Lower lobe of right lung (tissue), 2 donors: ENCODE results near the gene SORCS1. TPM values are rescaled to one million over a fixed set of nuclear protein-coding genes. Genes with fewer than 3 reads are reported as not detected.

Experiments used
- ATAC-seq, 2 donors: fragments of 200-7000 bp; cut with Tn5 transposase; one replicate each; pipeline ENCODE4 v1.9.1; 2020 to 2022; ENCODE audit warnings: mild to moderate bottlenecking in 2 of 2, moderate library complexity in 2 of 2
- DNase-seq: peaks from one replicate; pipeline ENCODE4 v3.0.0-alpha.2; 2020
- H3K27ac ChIP-seq: fragments of 200-600 bp; one replicate; pipeline ENCODE4 v1.8.0; 2022
- H3K27me3 ChIP-seq: fragments of 200-600 bp; one replicate; pipeline ENCODE4 v1.8.0; 2022; ENCODE audit warnings: low read depth
- H3K36me3 ChIP-seq: fragments of 200-600 bp; one replicate; pipeline ENCODE4 v1.8.0; 2022; ENCODE audit warnings: mild to moderate bottlenecking
- H3K4me1 ChIP-seq: fragments of 200-600 bp; one replicate; pipeline ENCODE4 v1.8.0; 2022
- H3K4me3 ChIP-seq: fragments of 200-600 bp; one replicate; pipeline ENCODE4 v1.8.0; 2022; ENCODE audit warnings: mild to moderate bottlenecking
- H3K9me3 ChIP-seq: fragments of 200-600 bp; one replicate; pipeline ENCODE4 v1.8.0; 2022
- intact Hi-C: fragments of 100-400 bp; cut with DNase I; formaldehyde crosslinking; loops from one replicate; pipeline ENCODE4 v1.11.0; 2022
- total RNA-seq: library from RNA; stranded (reverse); fragmentation: NEBNext Ultra II Directional; extraction: Animal tissue kit (Norgen Biotek cat#: 25700); gene quantifications from one replicate; pipeline ENCODE4 v1.2.1, GENCODE V29; 2021
- TF ChIP-seq, protein P1 (sequence below): fragments of 200-600 bp; IDR thresholded peaks from one replicate; pipeline ENCODE4 v1.8.0; 2022; ENCODE audit warnings: antibody characterized with exemption, mild to moderate bottlenecking
- donor health status: DM: no; HTN: yes; CAD: no; lungs with severe emphysema.

SORCS1 gene
- total RNA-seq, 1 donor from 2014 or later = 0.15 TPM

DNA sequence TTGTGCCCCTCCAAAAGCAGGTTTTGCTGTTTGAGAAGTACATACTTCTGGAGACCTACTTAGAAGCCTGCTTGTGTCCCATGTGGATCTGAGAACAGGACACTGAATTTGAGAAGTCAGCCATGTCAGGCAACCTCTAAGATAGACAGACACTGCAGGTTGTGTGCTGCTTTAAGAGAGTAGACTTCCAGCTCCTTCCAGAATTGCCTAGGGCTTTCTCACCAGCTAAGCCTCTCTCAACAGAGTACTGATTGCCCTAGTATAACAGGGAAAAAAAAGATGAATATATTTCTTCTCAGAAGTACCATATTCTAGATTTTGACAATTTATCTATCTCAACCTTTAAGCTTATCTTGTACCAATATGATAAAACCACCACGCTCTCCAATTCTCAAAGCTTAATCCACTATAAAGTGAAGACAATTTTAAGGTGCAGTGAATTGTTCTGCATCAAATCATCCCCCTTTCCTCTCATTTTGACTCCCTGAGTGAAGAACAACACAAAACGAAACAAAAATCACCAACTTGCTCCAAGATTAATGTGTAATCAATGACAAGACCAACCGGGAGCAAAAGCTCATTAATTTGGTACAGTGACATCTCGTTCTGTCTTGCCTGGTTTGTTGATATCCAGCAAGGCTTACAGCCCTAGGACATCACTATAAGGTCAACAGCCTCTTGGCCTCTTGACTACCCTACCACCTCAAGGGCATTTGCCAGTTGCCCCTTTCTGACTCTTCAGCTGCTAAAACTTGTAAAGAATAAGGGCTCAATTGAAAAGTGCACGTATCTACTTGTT is 214.6 kb downstream of the SORCS1 start:
- H3K27me3 ChIP-seq = no peaks in the 10 kb centered on the region
- intact Hi-C loops = no loop called here
- H3K4me1 ChIP-seq = no peaks in the 10 kb centered on the region
- H3K4me3 ChIP-seq = no peak overlapping the region
- no peak overlapping the region for H3K27ac ChIP-seq
- no peak for DNase-seq
- no peak for ATAC-seq
- no peaks in the 10 kb centered on the region for H3K9me3 ChIP-seq
- TF ChIP-seq, protein P1, sequence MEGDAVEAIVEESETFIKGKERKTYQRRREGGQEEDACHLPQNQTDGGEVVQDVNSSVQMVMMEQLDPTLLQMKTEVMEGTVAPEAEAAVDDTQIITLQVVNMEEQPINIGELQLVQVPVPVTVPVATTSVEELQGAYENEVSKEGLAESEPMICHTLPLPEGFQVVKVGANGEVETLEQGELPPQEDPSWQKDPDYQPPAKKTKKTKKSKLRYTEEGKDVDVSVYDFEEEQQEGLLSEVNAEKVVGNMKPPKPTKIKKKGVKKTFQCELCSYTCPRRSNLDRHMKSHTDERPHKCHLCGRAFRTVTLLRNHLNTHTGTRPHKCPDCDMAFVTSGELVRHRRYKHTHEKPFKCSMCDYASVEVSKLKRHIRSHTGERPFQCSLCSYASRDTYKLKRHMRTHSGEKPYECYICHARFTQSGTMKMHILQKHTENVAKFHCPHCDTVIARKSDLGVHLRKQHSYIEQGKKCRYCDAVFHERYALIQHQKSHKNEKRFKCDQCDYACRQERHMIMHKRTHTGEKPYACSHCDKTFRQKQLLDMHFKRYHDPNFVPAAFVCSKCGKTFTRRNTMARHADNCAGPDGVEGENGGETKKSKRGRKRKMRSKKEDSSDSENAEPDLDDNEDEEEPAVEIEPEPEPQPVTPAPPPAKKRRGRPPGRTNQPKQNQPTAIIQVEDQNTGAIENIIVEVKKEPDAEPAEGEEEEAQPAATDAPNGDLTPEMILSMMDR = no peak
- no peaks in the 10 kb centered on the region for H3K36me3 ChIP-seq

DNA sequence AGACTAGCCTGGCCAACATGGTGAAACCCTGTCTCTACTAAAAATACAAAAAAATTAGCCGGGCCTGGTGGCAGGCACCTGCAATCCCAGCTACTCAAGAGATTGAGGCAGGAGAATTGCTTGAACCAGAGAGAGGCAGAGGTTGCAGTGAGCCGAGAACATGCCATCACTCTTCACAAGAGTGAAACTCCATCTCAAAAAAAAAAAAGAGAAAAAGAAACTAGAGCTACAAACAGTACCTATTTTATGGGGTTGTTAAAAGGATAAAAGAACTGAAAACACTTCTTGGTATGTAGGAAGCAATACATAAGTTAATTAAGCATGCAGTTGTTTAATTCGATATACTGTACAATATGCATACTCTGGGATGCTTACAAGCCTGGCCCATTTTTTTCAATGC is 216.9 kb downstream of the SORCS1 start:
- no peak overlapping the region for H3K4me3 ChIP-seq
- ATAC-seq (no peak), DNase-seq (no peak)
- H3K27ac ChIP-seq = no peak overlapping the region
- intact Hi-C loops = no loop called here
- no peaks in the 10 kb centered on the region for H3K4me1 ChIP-seq
- TF ChIP-seq, protein P1 = no peak
- H3K36me3 ChIP-seq = no peaks in the 10 kb centered on the region
- no peaks in the 10 kb centered on the region for H3K9me3 ChIP-seq
- no peaks in the 10 kb centered on the region for H3K27me3 ChIP-seq

DNA sequence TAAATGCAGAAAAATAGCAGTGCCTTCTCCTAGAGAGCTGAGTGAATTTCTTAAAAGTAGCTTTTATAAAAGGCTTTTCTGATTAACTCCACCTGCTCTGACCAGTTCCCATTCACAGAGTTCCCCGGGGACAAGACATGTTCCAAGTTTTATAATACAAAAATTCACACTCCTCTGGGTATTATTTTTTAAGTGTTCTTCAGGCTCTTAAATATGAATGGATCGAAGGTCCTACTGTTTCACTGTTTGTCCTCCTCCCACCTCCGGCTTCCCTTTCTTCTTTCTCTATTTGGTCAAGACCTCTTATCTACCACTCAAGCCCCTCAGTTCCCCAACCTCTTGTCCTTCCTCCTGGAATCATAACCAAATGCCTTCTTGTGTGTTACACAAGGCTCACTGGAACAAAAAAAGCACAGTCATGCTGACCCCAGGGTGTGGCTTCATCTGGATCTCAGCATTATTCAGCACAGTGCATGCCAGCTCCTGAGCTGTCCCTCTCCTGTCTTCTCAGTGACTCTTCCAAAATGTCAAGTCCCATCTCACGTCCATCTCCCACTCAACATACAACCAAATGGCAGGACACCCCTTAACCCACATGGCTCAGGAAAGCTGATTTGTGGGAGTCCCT is 222.4 kb downstream of the SORCS1 start:
- Histone ChIP-seq H3K4me3 (no peak overlapping the region), H3K27me3 (no peaks in the 10 kb centered on the region), H3K9me3 (no peaks in the 10 kb centered on the region), H3K27ac (no peak overlapping the region), H3K4me1 (no peaks in the 10 kb centered on the region), H3K36me3 (no peaks in the 10 kb centered on the region)
- no peak for DNase-seq
- intact Hi-C loops = no loop called here
- TF ChIP-seq, protein P1 = no peak
- ATAC-seq = peak; percentile 78 to 80

DNA sequence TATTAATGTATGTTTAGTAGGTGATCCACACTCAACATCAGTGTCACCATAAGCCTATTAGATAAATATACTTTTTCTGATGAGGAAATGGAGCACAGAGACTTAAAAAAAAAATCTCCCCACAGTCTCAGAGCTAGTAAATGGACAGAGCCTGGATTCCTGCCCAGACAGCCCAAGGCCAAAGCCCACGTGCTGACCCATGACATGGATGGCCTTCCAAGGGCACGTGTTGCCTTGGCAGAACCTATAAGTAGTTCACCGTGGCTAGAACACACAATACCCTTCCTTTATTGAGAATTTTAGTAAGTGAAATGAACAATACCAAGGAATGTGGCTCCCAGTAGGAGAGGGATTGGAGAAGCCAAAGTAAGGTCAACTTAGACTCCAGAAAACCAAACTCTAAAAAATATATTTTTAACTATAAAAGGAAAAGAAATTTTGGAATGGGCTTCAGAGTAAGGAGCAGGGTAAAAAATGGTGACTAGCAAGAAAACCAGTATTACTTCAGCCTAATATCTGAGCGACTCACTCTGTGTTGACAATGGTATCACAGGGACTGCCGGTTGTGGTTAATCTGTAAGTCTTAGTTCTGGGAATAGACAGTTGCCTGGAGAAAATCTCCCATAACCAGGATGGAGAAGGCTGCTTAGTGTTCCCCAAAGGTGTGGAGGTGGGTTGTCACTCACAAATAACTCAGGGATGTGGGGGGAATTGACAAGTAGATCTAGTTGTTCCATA is 223.0 kb downstream of the SORCS1 start:
- intact Hi-C loops = no loop called here
- no peaks in the 10 kb centered on the region for H3K27me3 ChIP-seq
- peak in 1 of 2 donors; percentile 33 for ATAC-seq
- DNase-seq = no peak
- no peaks in the 10 kb centered on the region for H3K4me1 ChIP-seq
- H3K27ac ChIP-seq = no peak overlapping the region
- TF ChIP-seq, protein P1 = no peak
- no peaks in the 10 kb centered on the region for H3K9me3 ChIP-seq
- H3K36me3 ChIP-seq = no peaks in the 10 kb centered on the region
- H3K4me3 ChIP-seq = no peak overlapping the region

DNA sequence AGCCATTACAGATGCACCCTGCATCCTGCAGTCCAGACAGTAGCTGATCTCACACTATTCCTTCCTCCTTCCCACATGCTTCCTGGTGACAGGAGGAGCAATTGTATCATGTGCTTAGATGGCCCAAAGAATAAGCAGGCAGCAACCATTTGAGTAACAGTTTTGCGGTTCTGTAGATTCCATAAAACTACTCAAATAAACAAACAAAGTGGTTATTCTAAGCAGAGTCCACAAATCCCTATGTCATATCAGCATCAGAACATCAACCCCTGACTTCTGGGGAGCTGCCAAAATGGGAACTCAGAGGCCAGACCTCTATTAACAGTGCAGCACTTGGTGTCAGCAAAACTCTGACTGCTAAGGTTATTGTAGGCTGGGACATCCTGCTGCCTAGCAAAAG is 226.0 kb downstream of the SORCS1 start:
- H3K9me3 ChIP-seq = no peaks in the 10 kb centered on the region
- no peaks in the 10 kb centered on the region for H3K36me3 ChIP-seq
- H3K4me1 ChIP-seq = no peaks in the 10 kb centered on the region
- no peaks in the 10 kb centered on the region for H3K27me3 ChIP-seq
- TF ChIP-seq, protein P1 = no peak
- DNase-seq (no peak), ATAC-seq (no peak)
- H3K4me3 ChIP-seq = no peak overlapping the region
- intact Hi-C loops = no loop called here
- H3K27ac ChIP-seq = no peak overlapping the region
